Psoas muscle (tissue), 8 donors: ENCODE measurements around the gene APLP2. TPM values are rescaled to one million over a fixed set of nuclear protein-coding genes. Genes with fewer than 3 reads are reported as not detected.

Source experiments
- ATAC-seq, 4 donors: fragments of 200-7000 bp; cut with Tn5 transposase; one replicate each; pipeline ENCODE4 v1.9.1; 2020; ENCODE audit warnings: moderate library complexity in 3 of 4, mild to moderate bottlenecking in 2 of 4
- DNase-seq, 2 donors: peaks; one replicate each; pipeline ENCODE4 v3.0.0-alpha.2; 2020
- H3K27ac ChIP-seq: fragments of 200-600 bp; one replicate; pipeline ENCODE4 v1.8.0; 2022
- H3K27me3 ChIP-seq, 3 donors: fragments of 200-600 bp in 1 of 3; one replicate each; pipeline versions ENCODE4 v1.6.1 to v1.8.0; 2013 to 2022; ENCODE audit warnings: low read length in 2 of 3, mild to moderate bottlenecking in 2 of 3, moderate library complexity in 1 of 3; ENCODE audit not compliant: insufficient read depth in 3 of 3
- H3K36me3 ChIP-seq, 2 donors: fragments of 200-600 bp in 1 of 2; one replicate each; pipeline versions ENCODE4 v1.6.1 to v1.8.0; 2013 to 2022; ENCODE audit warnings: low read depth in 1 of 2, mild to moderate bottlenecking in 1 of 2, moderate library complexity in 1 of 2; ENCODE audit not compliant: insufficient read depth in 1 of 2
- H3K4me1 ChIP-seq: fragments of 200-600 bp; one replicate; pipeline ENCODE4 v1.8.0; 2022
- H3K4me3 ChIP-seq: fragments of 200-600 bp; one replicate; pipeline ENCODE4 v1.8.0; 2022; ENCODE audit warnings: mild to moderate bottlenecking
- H3K9me3 ChIP-seq: fragments of 200-600 bp; one replicate; pipeline ENCODE4 v1.8.0; 2022
- WGBS, 3 donors: extraction: QIAGEN DNeasy Blood & Tissue Kit; methylation state at CpG; one replicate each; pipeline versions ENCODE4 v1.1.6 to v1.1.7; 2013; 5-methylcytosine and 5-hydroxymethylcytosine counted together
- intact Hi-C, 2 donors: fragments of 100-400 bp; cut with DNase I; formaldehyde crosslinking; loops; one replicate each; pipeline versions ENCODE4 v1.11.0 to v1.14.2; 2022
- polyA plus RNA-seq, 3 donors: library from polyadenylated mRNA; stranded (reverse); fragments of 200-250 nt; gene quantifications; one replicate each; pipeline ENCODE4 v1.2.3, GENCODE V29; 2013
- total RNA-seq, 4 donors: library from RNA; stranded (reverse); fragmentation: NEBNext Ultra II Directional in 2 of 4; extraction: Animal tissue kit (Norgen Biotek cat#: 25700) in 2 of 4; gene quantifications; one replicate each; pipeline versions ENCODE4 v1.2.1 to v1.2.4, GENCODE V29; 2021 to 2023
- TF ChIP-seq, protein P1 (sequence below): fragments of 200-600 bp; IDR thresholded peaks from one replicate; pipeline ENCODE4 v1.8.0; 2022; ENCODE audit warnings: antibody characterized with exemption
- donor health status: healthy with polysubstance abuse.
- donor health status: DM: no; HTN: no; CAD: no; lungs with moderate emphysema.
- donor health status: Bipolar disorder and iron deficiency.
- donor health status: healthy.
- donor health status: DM: yes; HTN: yes; CAD: no.
- donor health status: DM: no; HTN: no; CAD: no.
- donor health status: DM: no; HTN: no; CAD: no.
- donor health status: DM: yes; HTN: yes; CAD: no.

The APLP2 gene
- total and polyA plus RNA-seq, 7 donors = 37.8 to 96.7 (median 67.6) TPM

DNA sequence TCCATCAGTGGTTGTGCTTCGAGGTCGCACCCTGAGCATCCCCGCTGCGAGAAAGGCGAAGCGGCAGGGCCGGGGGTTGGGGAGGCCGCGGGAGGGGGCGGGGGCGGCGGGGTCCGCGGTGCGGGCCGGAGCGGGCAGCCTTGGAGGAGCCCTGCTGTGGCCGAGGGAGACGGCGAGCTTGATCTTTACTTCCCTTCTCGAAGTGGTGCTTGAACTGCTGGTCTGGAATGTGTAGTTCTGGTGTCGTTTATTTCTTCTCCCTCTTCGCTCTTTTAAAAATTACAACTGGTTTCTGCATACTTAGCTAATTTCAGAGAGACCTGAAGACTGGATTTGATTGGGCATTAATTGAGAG, 1.1 kb downstream of the APLP2 start:
- TF ChIP-seq, protein P1, sequence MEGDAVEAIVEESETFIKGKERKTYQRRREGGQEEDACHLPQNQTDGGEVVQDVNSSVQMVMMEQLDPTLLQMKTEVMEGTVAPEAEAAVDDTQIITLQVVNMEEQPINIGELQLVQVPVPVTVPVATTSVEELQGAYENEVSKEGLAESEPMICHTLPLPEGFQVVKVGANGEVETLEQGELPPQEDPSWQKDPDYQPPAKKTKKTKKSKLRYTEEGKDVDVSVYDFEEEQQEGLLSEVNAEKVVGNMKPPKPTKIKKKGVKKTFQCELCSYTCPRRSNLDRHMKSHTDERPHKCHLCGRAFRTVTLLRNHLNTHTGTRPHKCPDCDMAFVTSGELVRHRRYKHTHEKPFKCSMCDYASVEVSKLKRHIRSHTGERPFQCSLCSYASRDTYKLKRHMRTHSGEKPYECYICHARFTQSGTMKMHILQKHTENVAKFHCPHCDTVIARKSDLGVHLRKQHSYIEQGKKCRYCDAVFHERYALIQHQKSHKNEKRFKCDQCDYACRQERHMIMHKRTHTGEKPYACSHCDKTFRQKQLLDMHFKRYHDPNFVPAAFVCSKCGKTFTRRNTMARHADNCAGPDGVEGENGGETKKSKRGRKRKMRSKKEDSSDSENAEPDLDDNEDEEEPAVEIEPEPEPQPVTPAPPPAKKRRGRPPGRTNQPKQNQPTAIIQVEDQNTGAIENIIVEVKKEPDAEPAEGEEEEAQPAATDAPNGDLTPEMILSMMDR = no peak
- Histone ChIP-seq H3K36me3 (no peaks in the 10 kb centered on the region), H3K27me3 (no peaks in the 10 kb centered on the region), H3K4me3 (peak overlapping the region; percentile 93), H3K4me1 (peaks cover 23% of the 10 kb centered on the region), H3K9me3 (no peaks in the 10 kb centered on the region), H3K27ac (peak overlapping the region; percentile 95)
- intact Hi-C loops = no loop called here
- 1 to 3% (median 1%) methylated on average over 21 to 23 of the region's 23 CpGs for WGBS, 3 donors
- no peak for DNase-seq
- ATAC-seq = peak in 1 of 4 donors; percentile 20

DNA sequence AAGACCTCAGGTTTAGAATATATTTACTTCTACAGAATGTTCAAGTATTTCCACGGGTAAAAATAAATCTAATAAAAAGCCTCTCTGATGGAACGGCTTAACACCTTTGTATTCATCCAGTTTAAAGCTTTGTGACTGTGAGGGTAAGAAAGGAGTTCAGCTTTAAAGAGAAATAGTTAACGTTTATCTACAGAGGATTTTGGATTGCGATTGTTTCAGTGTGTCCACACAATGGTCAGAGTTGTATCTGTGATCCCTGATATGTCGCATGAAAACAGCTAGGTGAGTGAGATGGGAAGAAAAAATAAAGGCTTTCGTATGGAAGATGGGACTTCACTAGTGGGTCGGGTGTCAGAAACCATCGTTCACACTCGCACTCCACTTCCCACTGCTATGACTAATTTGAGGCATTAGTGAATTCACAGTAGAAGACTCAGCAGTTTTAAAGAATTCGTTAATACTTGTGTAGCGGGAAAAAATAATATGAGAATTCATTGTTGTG, 1.6 kb downstream of the APLP2 start:
- intact Hi-C loops = no loop called here
- Histone ChIP-seq H3K27me3 (no peaks in the 10 kb centered on the region), H3K9me3 (no peaks in the 10 kb centered on the region), H3K27ac (peak overlapping the region; percentile 95), H3K4me3 (peak overlapping the region; percentile 93), H3K36me3 (no peaks in the 10 kb centered on the region), H3K4me1 (peaks cover 21% of the 10 kb centered on the region)
- peak in 1 of 4 donors; percentile 26 for ATAC-seq
- 16 to 24% (median 20%) methylated on average over 11 of the region's 11 CpGs for WGBS, 3 donors
- TF ChIP-seq, protein P1 = no peak
- no peak for DNase-seq

DNA sequence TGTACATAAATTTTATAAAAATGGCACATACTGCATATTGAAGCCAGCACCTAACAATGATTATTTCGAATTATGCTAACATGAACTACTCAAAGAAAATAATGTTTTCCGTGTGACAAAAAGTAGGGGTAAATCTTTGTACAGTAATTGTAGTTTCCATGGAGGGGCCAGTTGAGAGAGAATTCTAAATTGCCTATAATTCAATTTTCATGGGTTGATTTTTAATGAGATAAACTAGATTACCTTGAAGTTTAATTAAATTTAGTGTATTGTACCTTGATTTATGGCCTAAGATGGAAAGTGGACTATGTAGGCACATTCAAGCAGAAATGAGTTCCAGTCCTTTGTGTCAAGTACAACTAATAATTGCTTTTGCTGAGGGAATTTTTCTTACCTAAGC, 5.0 kb downstream of the APLP2 start:
- Histone ChIP-seq H3K27ac (no peak overlapping the region), H3K27me3 (no peaks in the 10 kb centered on the region), H3K4me3 (no peak overlapping the region), H3K36me3 (no peaks in the 10 kb centered on the region), H3K4me1 (peaks cover 23% of the 10 kb centered on the region), H3K9me3 (no peaks in the 10 kb centered on the region)
- TF ChIP-seq, protein P1 = no peak
- 94 to 97% (median 95%) methylated on average over 2 of the region's 2 CpGs for WGBS, 3 donors
- ATAC-seq = no peak
- intact Hi-C loops = no loop called here
- DNase-seq = no peak

DNA sequence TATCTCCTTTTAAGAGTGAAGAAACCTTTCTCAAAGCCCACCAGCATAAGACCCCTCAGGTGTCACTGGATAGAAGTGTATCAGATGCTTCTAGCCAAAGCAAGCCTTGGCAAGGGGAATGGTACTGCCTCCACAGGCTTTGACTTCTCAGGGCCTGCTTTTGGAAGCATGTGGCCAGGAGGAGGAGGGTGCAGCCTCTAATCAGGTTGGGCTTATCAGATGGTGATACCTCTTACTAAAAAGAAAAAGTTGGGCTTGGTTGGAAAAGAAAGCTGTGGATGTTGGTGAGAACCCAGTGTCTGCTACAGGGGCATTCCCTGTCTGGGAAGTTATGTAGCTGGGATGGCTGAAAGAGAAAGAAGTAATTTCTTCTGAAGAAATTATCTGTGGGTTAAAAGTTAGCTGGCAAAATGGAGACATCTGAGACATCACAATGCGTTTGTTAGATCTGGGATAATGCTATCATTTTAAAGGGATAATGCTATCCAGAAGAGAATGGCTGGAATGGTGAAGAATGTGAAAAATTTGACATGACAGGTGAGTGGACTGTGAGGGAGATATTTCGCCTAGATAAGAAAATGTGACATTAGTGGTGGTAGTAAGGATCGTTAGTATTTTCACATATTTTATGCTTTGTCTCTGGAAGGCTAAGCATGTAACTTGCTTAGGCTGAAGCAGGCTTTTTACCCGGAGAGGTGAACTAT, 7.2 kb downstream of the APLP2 start:
- TF ChIP-seq, protein P1 = no peak
- ATAC-seq = no peak
- H3K36me3 ChIP-seq = no peaks in the 10 kb centered on the region
- peaks cover 17% of the 10 kb centered on the region for H3K4me1 ChIP-seq
- H3K4me3 ChIP-seq = no peak overlapping the region
- WGBS, 3 donors = 63 to 74% (median 64%) methylated on average over 4 of the region's 4 CpGs
- H3K27me3 ChIP-seq = no peaks in the 10 kb centered on the region
- intact Hi-C loops = no loop called here
- H3K9me3 ChIP-seq = no peaks in the 10 kb centered on the region
- H3K27ac ChIP-seq = no peak overlapping the region
- no peak for DNase-seq

DNA sequence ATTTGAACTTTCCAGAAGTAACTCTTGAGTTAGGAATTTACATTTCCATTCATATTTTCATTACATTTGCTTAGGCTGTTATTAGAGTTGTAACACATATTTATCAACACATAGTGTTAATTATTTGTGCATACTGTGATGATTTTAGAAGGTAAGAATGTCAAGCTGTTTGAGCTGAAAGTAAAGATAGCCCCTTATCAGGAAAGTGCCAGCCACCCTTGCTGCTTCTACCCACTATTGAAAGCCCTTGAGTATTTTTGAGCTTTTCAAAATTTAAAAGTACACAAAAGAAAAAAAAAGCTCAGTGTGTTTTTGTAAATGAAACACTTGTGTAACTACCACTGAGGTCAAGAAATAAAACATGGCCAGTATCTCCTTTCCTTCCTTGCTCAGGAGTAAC, 8.0 kb downstream of the APLP2 start:
- Histone ChIP-seq H3K4me1 (peaks cover 10% of the 10 kb centered on the region), H3K27me3 (no peaks in the 10 kb centered on the region), H3K4me3 (no peak overlapping the region), H3K36me3 (no peaks in the 10 kb centered on the region), H3K9me3 (no peaks in the 10 kb centered on the region), H3K27ac (no peak overlapping the region)
- ATAC-seq (no peak), DNase-seq (no peak)
- intact Hi-C loops = no loop called here
- TF ChIP-seq, protein P1 = no peak
